Measurements from ENCODE around the gene TENM4. TPM values are rescaled to one million over a fixed set of nuclear protein-coding genes. Genes with fewer than 3 reads are reported as not detected.
A peak's percentile ranks its signal among the peaks of the same experiment; 100 is the strongest.
"Not testable (repeated sequence)": the region's sequence is repeated elsewhere in the genome, so short reads cannot be mapped to it uniquely, and the experiment has no call there.

TENM4 gene
- total RNA-seq, 4 donors from 2014 or later, result 2.3 to 18.9 (median 4.5) TPM

DNA sequence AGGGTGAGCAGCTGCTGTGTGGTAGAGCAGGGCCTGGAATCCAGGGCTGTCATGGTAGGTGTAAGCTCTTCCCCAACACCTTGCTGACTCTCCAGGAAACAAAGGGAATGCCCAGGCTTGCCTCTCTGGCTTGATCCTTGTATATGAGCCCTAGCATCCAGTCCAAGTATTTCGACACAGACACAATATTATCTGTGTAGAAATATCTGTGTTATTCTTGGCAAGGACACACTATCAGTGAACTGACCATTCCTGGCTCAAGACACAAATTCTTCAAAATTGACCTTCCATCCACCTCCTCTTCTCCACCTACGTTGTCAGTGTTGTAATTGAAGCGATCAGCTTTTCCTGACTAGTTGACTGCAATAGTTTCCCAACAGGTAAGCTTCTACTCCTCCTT lies 554.2 kb downstream of the TENM4 start:
- ATAC-seq (ENCODE audit: low FRiP score) (peak; percentile 88), DNase-seq (ENCODE audit: low spot score) (no peak)
- no peak for TF ChIP-seq CTCF (IDR thresholded peaks at IDR 0.05)

DNA sequence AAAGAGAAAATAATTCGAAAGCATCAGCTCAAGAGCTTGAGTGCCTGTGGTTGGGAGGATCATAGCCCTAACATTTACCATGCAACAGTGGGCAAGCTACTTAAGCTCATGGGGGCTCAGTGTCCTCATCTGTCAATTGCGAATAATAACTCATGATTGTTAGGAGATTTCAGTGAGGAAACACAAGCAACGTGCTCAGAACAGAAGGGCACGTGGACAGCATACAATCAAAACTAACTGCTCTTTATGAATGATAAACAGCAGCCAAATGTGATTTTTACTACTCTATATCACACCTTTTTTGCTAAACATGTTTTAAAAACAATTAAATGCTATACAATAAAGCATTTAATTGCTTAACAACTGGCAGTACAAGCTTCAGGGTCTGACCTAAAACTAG lies 556.1 kb downstream of the TENM4 start:
- TF ChIP-seq CTCF (IDR thresholded peaks at IDR 0.05), result no peak
- DNase-seq (ENCODE audit: low spot score) (no peak), ATAC-seq (ENCODE audit: low FRiP score) (no peak)

DNA sequence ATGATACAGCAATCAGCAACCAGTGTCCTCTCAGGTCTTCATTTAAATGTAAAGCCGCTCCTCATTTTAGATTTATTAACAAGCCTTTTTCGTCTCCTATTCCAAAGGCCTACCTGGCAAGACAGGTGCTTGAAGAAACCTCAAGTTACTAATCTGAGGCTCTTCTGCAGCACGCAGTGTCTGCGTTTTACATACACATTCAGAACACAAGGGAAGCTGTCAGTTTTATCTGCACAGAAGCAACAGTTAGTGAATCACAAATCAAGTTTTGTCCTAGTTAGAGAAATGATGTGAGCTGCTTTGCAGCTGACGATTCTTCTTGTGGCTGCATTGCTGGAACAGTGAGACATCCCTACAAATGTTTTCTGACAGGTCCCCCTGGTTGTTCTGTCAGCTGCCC lies 557.3 kb downstream of the TENM4 start:
- TF ChIP-seq CTCF (IDR thresholded peaks at IDR 0.05), result no peak
- no peak for ATAC-seq (ENCODE audit: low FRiP score)
- DNase-seq (ENCODE audit: low spot score), result no peak

DNA sequence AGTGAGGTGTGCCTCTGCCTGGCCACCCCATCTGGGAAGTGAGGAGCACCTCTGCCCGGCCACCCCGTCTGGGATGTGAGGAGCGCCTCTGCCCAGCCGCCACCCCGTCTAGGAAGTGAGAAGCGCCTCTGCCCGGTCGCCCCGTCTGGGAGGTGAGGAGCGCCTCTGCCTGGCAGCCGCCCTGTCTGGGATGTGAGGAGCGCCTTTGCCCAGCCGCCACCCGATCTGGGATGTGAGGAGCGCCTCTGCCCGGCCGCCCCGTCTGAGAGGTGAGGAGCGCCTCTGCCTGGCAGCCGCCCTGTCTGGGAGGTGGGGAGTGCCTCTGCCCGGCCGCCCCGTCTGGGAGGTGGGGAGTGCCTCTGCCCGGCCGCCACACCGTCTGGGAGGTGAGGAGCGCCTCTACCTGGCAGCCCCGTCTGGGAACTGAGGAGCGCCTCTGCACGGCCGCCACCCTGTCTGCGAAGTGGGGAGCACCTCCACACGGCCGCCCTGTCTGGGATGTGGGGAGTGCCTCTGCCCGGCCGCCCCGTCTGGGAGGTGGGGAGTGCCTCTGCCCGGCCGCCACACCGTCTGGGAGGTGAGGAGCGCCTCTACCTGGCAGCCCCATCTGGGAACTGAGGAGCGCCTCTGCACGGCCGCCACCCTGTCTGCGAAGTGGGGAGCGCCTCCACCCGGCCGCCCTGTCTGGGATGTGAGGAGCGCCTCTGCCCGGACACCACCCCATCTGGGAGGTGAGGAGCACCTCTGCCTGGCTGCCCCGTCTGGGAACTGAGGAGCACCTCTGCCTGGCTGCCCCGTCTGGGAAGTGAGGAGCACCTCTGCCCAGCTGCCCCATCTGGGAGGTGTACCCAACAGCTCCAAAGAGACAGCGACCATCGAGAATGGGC lies 561.5 kb downstream of the TENM4 start:
- ATAC-seq (ENCODE audit: low FRiP score); DNase-seq (ENCODE audit: low spot score): not testable (repeated sequence)

DNA sequence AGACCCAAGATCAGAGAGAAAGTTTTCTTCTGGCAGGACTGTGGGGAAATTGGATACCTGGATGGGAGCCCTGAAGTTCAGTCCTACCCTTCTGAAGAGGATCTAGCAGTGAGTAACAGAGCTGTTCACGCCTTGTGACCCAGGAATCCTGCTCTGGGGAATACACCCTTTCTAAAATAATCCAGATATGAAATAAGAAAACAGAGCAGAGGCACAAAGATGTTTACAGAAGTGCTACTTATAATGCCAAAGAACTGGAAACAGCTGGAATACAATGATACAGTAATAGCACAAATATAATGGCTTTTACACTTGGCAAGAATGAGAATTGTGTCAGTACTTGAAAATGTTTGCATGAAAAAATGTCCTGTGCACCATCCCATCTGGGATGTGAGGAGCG lies 562.2 kb downstream of the TENM4 start:
- ATAC-seq (ENCODE audit: low FRiP score) (no peak), DNase-seq (ENCODE audit: low spot score) (no peak)
- TF ChIP-seq CTCF (IDR thresholded peaks at IDR 0.05), result no peak

DNA sequence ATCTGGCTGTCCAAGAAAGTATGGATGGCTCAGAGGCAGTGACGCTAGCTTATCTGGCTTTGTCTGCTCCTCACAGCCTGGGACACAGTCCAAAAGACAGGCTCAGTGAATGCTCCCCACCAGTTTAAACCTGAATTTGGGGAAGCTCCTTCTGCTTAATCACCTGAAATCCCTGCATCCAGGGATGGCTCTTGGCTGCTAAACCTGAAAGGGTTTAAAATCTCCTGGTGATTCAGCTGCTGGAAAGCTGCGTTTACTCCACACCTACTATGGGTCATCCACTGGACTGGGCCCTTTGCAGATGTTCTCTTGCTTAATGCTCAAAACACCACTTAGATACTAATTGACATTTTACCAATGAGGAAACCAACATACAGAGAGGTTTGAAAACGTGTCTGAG lies 564.2 kb downstream of the TENM4 start:
- DNase-seq (ENCODE audit: low spot score) (no peak), ATAC-seq (ENCODE audit: low FRiP score) (no peak)
- no peak for TF ChIP-seq CTCF (IDR thresholded peaks at IDR 0.05)

DNA sequence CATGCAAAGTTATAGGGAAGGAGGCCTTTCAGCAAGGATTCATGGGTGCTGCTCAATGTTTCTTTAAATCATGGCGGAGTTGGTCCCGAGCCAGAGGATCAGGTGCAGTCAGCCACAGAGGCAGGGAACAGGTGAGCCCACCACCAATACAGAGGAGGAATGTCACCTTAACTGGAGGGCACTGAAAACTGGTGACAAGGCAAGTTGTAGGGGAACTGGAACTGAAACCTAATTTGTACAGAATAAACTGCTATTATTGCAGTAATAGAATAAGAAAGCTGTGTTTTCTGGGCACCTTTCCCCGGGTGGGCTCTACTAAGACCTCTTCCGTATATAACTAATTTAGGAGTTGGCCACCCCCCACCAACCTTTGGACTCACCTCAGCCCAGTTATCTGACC lies 570.2 kb downstream of the TENM4 start:
- no peak for TF ChIP-seq CTCF (IDR thresholded peaks at IDR 0.05)
- DNase-seq (ENCODE audit: low spot score) (no peak), ATAC-seq (ENCODE audit: low FRiP score) (no peak)

Measured in omental fat pad (tissue), 4 donors.